PC-9 (cell line): ENCODE results near the gene PNKP.

Source experiments
- CTCF ChIP-seq: fragments of 200-600 bp; sonication (generic); conservative IDR thresholded peaks from 2 replicates; pipeline ENCODE4 v1.6.1; 2017; ENCODE audit warnings: mixed run types, antibody characterized with exemption, mild to moderate bottlenecking, moderate library complexity
- EZH2 ChIP-seq: fragments of 200-600 bp; sonication (generic); IDR thresholded peaks from 2 replicates; pipeline ENCODE4 v1.8.0; 2017; ENCODE audit warnings: antibody characterized with exemption, low read depth

GRCh38 chr19:49861541-49862378 is 5.6 kb downstream of the PNKP start:
- TF ChIP-seq CTCF (no peak), EZH2 (no peak)
